Activated CD4-positive, alpha-beta T cell treated with anti-CD3 and anti-CD28 coated beads, Interleukin-2, amount 50 U/mL, for 4 hours (primary cell): ENCODE measurements around the gene TRABD2B.

ENCODE experiments used
- DNase-seq, 2 experiments: peaks; one replicate each; pipeline ENCODE4 v3.0.0-alpha.2; 2020

Gene TRABD2B

DNA sequence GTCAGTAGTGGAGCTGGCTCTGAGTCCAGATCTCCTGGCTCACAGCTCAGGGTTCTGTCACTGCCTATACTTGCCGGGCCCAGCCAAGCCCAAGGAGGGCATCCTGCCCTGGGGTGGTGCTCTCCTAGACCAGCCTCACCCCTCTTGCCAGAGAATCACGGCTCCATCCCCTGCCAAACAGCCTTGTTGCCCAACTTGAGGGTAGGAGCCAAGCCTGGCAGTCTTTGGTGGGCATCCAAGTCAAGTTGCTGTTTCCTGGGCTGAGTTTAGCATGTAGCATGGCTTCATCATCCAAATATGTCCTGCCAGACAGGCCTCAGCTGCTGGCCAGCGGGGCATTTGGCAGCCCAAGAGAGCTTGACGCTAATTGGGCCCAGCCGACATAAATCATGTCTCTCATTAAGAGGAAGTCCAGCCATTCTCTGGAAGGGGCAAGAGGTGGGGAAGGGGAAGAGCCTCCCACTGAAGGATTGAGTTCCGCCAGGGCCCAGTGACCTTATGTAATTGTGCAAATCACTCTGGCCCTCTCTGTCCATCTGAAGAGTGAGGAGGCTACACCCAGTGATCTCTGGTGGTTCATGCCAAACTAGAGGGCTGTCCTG lies 22.6 kb upstream of the TRABD2B start:
- no peak for DNase-seq

DNA sequence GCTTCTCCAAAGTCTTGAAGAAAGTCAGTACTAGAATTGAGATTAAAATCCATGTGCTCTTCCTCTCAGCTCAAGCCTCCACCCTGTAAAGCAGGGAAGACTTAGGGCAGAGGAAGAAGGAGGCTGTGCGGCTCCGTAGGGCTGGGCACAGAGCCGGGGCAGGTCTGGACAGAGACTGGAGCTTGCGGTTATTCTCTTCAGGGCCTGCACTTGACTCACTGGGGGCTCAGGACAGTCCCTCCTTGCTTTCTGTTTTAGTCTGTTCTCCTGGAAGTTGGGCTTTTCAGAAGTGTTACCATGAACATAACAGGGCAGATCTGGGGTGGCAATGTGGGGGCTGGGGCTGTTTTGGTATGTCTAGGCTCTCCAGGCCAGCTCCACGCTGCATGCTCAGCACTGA lies 21.6 kb upstream of the TRABD2B start:
- DNase-seq, result no peak

GRCh38 chr1:48017716-48018115 lies 20.5 kb upstream of the TRABD2B start:
- no peak for DNase-seq

GRCh38 chr1:48016515-48016914 lies 19.3 kb upstream of the TRABD2B start:
- no peak for DNase-seq

GRCh38 chr1:48013270-48013669 lies 16.1 kb upstream of the TRABD2B start:
- DNase-seq, result no peak

DNA sequence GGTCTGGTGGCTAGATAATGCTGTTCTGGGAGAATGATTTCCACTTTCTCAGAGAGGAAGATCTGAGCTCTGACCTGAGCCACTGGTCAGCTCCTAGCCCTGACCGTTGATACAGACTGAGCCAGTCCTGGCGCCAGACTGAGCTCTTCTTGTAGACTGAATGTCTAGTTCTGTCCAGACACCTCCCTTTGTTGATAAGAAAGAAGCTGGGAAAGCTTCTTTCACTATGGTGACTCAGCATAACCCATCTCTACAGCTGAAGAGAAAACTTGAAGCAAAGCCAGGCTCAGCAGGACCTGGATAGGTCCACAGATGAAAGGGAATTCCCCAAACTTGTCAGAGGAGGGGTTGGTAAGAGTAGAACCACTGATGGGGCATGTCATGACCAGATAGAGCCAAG lies 9.9 kb upstream of the TRABD2B start:
- DNase-seq, result no peak

DNA sequence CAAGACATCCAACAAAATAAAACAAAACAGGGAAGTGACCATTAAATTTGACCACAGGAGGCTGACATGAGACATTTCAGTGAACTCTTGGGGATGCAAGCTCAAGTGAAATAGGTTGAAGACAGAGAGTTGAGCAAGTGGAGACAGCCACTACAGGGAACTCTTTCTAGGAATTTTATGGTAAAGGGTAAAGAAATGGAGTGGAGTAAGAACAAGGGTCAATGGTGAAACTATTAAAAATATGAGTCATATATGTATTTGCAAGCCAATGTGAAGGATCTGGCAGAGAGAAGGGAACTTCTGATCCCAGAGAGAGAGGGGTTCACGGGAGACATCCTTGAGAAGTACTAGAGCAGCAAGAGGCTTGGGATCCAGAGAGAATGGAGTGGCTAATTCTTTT lies 9.1 kb upstream of the TRABD2B start:
- no peak for DNase-seq

GRCh38 chr1:48005253-48006117 lies 8.3 kb upstream of the TRABD2B start:
- no peak for DNase-seq

DNA sequence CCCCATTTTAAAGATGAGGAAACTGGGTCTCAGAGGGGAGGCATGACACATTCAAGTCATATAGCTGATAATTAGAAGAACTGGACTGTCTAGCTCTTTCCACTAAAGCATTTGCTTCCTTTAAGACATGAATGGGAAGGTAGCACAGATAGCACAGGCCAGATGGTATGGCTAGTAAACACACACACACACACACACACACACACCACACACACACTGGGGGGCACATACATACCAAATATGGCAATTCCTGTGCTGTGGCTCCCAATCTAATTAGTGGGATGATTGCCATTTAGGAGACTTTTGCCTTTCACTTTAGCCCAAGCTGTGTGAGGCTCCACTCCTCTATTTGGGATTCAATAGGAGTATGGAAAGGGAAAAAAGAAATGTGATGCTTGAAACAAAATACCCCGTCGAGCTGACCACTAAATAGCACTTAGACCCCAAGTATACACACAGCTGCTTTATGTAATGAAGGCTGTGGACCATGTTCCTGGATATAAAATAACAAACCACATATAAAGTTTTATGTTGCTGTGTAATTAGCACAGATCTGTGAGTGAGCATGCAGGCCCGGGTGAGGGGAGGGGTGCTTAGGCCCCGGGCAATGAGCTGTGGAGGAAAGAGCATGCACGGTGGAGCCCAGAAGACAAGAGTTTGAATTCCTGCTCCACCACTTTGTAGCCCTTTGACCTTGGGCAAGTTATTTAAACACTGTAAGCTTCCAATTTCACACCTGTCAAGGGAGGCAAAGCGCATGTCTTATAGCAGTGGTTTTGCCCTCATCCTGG lies 6.8 kb upstream of the TRABD2B start:
- no peak for DNase-seq

DNA sequence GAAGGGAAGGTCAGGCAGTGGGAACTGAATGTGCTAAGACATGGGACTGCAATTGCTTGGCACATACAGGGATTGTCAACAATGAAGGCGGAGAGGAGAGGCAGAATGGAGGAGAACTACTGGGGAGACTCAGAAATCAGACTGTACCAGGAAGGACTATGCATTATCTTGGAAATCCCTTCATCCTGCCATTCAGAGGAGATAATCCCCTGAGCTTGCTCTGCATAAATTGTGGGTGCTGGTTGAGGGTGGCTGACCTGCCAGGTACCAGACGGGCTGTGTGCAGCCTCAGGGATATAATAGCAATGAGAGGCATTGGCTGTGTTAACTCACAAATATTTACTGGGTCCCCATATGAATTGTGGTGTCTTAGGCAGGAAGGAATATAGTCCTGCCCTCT lies 5.0 kb upstream of the TRABD2B start:
- no peak for DNase-seq

DNA sequence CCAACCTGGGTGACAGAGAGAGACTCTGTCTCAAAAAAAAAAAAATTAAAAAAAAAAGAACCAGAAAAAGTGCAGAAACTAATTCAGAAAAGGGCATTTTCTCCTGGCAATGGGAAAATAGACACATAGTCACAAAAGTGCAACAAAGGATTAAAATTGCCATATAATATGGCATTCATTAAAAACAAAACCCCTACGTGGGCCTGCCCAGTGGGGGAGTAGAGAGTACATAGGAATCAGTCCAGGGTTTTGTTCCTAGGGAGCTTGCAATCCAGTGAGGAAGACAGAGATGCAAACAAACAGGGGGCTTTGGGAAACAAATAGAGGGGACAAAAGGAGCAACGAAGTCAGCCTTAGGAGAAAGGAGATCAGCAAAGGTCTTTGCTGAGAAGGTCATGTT lies 4.5 kb upstream of the TRABD2B start:
- no peak for DNase-seq

GRCh38 chr1:48000883-48001282 lies 3.7 kb upstream of the TRABD2B start:
- DNase-seq, result no peak

DNA sequence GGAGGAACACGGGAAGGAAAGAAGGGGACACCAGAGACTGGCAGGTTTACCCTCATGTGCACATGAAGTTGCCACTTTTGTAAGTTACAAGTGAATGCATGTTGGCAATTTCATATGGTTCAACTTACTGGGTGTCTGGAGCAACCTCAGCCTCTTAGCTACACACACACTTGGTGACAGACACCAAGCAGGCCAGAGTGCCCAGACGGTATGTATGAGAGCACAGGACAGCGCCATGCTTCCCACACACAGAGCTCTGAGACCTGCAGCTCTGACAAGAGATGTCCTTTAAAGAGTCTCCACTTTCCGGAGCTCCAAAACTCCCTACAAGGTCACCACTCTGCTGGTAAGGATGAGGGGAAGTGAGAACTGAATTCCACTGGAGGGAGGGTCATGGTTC lies 1.9 kb upstream of the TRABD2B start:
- DNase-seq, result no peak

GRCh38 chr1:47998396-47998990 lies 1.3 kb upstream of the TRABD2B start:
- no peak for DNase-seq

- no peak for DNase-seq
Measured at GRCh38 chr1:47996406-47997226, 569 bp downstream of the TRABD2B start.

GRCh38 chr1:47996060-47996405 lies 1.2 kb downstream of the TRABD2B start:
- DNase-seq, result no peak

GRCh38 chr1:47995306-47996050 lies 1.7 kb downstream of the TRABD2B start:
- DNase-seq, result no peak

DNA sequence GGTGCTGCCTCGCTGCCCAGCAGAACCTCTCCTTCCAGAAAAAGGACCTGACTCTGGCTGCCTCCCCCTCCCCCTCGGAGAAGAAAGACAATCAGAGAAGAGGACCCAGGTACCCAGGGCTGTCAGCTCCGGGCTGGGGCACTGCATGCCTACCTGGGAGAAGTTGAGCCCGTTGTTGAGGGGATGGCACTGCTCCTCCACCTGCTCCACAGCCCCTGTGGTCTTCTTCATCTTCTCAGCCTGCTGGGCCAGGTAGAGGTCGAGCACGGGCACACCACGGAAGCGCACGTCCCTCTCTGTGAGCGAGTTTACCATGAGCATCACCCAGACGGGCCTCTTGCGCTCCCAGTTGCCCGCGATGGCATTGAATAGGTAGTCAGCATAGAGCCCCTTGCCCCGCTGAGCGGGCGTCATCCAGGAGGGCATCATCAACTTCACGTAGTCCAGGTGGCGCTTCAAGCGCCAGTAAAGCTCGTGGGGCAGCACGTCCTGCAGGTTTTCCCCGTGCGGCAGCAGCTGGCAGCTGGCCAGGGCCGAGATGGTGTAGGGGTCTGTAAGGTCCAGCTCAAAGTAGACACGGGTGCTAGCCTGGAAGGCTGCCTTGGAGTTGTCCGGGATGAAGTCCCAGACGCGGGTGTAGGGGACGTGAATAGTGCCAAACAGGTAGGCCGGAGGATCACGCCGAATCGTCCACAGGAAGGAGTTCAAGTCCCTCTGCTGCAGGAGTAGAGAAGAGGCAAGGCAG lies 3.1 kb downstream of the TRABD2B start:
- DNase-seq, result no peak

DNA sequence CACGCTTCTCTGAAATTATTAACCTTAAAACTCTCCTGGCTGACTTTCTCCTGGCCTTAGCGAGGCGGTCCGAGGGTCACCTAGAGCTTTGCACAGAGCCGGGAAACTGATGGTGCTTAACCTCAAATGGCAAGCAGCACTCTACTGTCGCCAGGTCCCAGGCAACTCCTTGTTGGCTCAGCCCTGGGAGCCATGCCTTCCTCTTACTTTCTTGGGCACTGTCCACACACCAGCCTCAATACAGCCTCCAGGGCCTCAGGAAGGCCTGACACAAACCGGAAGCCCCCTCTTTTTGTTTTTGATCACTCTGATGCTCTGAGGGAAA lies 3.8 kb downstream of the TRABD2B start:
- no peak for DNase-seq

- no peak for DNase-seq
Measured at GRCh38 chr1:47992720-47993415, 4.3 kb downstream of the TRABD2B start.

DNA sequence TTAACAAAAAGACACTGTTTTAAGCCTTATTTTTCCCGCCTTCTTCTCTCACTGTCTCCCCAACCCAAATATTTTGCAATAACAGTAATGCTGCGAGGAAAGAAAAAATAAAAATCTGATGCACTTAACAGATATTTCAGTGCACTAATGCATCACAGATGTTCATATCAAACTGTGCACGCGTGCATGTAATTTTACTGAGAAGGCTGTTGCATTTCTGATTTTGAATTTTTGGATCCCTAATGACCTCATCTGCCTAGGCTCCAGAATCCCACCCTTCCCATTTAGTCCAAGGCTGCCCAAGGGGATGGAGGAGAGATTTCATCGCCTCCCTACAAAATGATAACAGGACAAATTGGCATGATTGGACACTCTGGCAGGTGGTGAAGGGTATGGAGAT lies 5.5 kb downstream of the TRABD2B start:
- no peak for DNase-seq
